Transverse colon (tissue), 4 donors: ENCODE data around the gene GTPBP2.
"Not testable (repeated sequence)": the region's sequence is repeated elsewhere in the genome, so short reads cannot be mapped to it uniquely, and the experiment has no call there.

Experiments
- EP300 ChIP-seq: sonication (generic); formaldehyde crosslinking; IDR thresholded peaks from one replicate; pipeline ENCODE4 v1.6.1; 2017; ENCODE audit warnings: antibody characterized with exemption, low read depth
- POLR2A ChIP-seq: fragments of 450-650 bp; IDR thresholded peaks from one replicate; pipeline ENCODE4 v1.6.1; 2016; ENCODE audit warnings: antibody characterized with exemption, mild to moderate bottlenecking, moderate library complexity
- POLR2AphosphoS5 ChIP-seq, 3 donors: sonication (generic); formaldehyde crosslinking; IDR thresholded peaks; one replicate each; pipeline ENCODE4 v1.6.1; 2016; ENCODE audit warnings: antibody characterized with exemption in 3 of 3
- TF ChIP-seq, protein P1 (sequence below), 5 experiments: fragments of 200-600 bp in 3 of 5; fragments of 450-650 bp in 2 of 5; sonication (generic) in 3 of 5; IDR thresholded peaks; 1 replicate in 2 of 5; 2 replicates in 3 of 5; pipeline ENCODE4 v1.5.1; 2016 to 2017; ENCODE audit warnings: antibody characterized with exemption in 5 of 5, inconsistent platforms in 3 of 5, mild to moderate bottlenecking in 2 of 5, moderate library complexity in 1 of 5

DNA sequence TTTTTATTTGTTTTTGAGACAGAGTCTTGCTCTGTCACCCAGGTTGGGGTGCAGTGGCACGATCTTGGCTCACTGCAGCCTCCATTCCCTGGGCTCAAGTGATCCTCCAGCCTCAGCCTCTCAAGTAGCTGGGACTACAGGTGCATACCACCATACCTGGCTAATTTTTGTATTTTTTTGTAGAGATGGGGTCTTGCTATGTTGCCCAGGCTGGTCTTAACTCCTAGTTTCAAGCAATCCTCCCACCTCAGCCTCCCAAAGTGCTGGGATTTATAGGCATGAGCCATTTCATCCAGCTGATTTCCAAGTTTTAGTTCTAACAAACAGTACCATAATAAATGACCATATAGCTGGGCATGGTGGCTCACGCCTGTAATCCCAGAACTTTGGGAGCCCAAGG is 23.8 kb upstream of the GTPBP2 start:
- not testable (repeated sequence) for TF ChIP-seq POLR2AphosphoS5 (IDR thresholded peaks at IDR 0.05); EP300; POLR2A
- TF ChIP-seq, protein P1, sequence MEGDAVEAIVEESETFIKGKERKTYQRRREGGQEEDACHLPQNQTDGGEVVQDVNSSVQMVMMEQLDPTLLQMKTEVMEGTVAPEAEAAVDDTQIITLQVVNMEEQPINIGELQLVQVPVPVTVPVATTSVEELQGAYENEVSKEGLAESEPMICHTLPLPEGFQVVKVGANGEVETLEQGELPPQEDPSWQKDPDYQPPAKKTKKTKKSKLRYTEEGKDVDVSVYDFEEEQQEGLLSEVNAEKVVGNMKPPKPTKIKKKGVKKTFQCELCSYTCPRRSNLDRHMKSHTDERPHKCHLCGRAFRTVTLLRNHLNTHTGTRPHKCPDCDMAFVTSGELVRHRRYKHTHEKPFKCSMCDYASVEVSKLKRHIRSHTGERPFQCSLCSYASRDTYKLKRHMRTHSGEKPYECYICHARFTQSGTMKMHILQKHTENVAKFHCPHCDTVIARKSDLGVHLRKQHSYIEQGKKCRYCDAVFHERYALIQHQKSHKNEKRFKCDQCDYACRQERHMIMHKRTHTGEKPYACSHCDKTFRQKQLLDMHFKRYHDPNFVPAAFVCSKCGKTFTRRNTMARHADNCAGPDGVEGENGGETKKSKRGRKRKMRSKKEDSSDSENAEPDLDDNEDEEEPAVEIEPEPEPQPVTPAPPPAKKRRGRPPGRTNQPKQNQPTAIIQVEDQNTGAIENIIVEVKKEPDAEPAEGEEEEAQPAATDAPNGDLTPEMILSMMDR (IDR thresholded peaks at IDR 0.05): not testable (repeated sequence)
